Measurements from ENCODE around the gene KLHL17. TPM values are rescaled to one million over a fixed set of nuclear protein-coding genes. Genes with fewer than 3 reads are reported as not detected.

The KLHL17 gene
- total RNA-seq, 2 donors from 2014 or later = 5.7 to 8.2 TPM

- no peak for DNase-seq
- no peak for ATAC-seq
Observed at GRCh38 chr1:933603-933940, 26.8 kb upstream of the KLHL17 start.

GRCh38 chr1:934991-935750 is 25.2 kb upstream of the KLHL17 start:
- intact Hi-C loops (cut with DNase I) = no loop called here
- DNase-seq = no peak
- no peak for ATAC-seq

More at GRCh38 chr1:933603-933940, 26.8 kb upstream of the KLHL17 start:
- intact Hi-C loops (cut with DNase I) = no loop called here

GRCh38 chr1:935751-936231 is 24.6 kb upstream of the KLHL17 start:
- intact Hi-C loops (cut with DNase I) = no loop called here
- no peak for ATAC-seq
- peak; percentile 65 for DNase-seq

- ATAC-seq (no peak), DNase-seq (no peak)
- intact Hi-C loops (cut with DNase I) = no loop called here
Observed at GRCh38 chr1:936348-937264, 23.8 kb upstream of the KLHL17 start.

- ATAC-seq (no peak), DNase-seq (no peak)
- intact Hi-C loops (cut with DNase I) = no loop called here
Observed at GRCh38 chr1:937521-937920, 22.9 kb upstream of the KLHL17 start.

DNA sequence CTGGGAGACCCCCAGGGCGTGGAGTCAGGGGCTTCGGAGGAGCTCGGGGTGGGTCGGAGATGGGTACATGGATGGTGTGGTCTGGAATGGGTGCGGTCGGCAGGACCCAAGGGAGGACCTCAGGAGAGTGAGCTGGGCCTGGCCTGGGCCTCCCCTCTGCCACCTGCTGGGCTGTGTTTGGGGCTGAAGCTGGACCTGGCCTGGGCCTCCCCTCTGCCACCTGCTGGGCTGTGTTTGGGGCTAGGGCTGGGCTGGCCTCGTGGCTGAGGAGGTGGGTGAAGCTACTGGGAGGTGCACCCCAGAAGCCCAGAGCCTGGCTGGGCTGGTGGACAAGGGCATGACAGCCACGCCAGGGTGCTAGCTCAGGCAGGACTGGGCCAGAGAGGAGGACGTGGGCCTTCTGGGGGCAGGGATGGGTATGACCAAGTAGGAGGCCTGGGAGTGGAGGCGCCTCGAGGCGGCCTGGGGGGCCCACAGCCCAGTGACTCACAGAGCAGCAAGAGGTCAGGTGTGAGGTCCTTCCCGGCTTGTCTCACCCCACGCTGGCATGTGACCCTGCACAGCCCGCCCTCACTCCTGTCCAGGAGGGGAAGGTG is 22.2 kb upstream of the KLHL17 start:
- DNase-seq = no peak
- intact Hi-C loops (cut with DNase I) = no loop called here
- peak in 1 of 2 donors; percentile 6 for ATAC-seq

GRCh38 chr1:938711-939489 is 21.5 kb upstream of the KLHL17 start:
- ATAC-seq (no peak), DNase-seq (no peak)
- intact Hi-C loops (cut with DNase I) = no loop called here

GRCh38 chr1:939511-940106 is 20.8 kb upstream of the KLHL17 start:
- ATAC-seq = no peak
- DNase-seq = no peak
- intact Hi-C loops (cut with DNase I) = no loop called here

DNA sequence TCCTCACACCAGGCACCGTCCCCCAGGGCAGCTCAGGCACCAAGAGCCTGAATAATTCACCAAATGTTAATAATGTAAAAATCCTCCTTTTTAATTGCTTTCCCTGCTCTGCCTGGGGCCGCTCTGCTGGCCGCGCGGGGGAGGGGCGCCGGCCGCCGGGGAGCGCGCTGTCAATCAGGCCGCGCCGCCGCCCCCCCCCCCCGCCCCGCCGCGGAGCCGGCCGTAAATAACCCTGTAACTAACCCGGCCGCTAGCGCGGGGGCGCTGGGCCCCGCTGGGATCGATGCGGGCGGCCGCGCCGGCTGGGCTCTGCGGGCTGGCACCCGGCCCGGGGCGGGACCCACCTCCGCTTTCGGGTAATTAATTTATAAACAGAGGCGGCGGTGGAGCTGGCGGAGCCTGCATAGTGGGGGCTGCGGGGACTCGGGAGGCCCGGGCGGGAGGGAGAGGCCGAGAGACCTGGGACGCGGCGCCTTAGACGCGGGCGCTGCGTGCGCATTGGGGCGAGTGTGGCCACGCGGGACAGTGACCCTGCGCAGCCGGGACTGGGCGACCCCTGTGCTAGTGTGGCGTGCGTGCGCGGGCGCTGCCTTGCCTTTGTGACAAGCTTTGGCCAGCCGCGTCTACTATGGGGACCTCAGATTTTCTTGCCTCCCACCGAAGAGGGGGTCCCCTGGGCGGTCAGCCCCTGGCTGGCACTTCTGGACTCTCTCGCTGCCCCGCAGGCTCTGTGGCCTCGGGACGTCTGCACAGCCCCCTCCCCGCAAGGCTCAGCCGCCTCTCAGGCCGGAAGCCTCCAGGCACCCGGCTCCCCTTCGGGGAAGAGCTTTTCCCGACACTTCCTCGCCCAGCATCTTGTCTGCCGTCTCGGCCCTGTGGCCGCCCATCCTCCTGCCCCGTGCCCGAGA is 20.0 kb upstream of the KLHL17 start:
- DNase-seq = peak; percentile 76
- peak; percentile 14 to 53 for ATAC-seq
- intact Hi-C loops (cut with DNase I) = no loop called here

- intact Hi-C loops (cut with DNase I) = no loop called here
- DNase-seq (no peak), ATAC-seq (no peak)
Observed at GRCh38 chr1:941015-941587, 19.3 kb upstream of the KLHL17 start.

DNA sequence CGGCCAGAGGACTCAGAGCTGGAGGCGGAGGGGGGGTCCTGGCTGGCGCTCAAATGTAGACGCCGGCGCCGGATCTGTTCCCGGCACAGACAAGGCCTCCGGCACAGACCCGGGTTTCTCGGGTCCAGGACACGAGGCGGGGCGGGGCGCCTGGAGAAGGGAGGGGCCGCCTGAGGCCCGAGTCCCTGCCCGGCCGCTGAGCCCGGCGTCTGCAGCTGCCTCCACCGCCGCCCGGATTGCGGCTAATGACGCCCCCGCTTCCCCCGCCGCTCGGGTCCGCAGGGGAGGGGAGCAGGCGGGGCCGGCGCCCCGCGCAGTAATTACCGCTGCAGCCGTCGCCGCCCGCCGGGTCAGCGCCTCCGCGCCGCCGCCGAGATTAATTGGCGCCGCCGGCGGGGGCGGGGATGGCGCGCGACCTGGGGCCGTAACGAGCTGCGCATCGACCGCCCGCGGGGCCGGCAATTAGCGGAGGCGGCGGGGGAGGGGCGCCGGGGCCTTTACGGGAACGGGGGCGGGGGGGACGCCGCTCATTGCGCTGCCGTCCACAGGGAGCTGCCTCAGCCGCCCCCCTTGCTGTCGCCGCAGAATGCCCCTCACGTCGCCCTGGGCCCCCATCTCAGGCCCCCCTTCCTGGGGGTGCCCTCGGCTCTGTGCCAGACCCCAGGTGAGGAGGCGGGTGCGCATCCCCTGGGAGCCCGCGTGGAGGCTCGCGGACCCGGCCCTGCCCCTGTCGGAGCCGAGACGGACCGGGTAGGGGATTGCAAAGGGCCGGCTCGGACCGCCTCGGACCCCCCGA is 18.6 kb upstream of the KLHL17 start:
- intact Hi-C loops (cut with DNase I) = no loop called here

DNA sequence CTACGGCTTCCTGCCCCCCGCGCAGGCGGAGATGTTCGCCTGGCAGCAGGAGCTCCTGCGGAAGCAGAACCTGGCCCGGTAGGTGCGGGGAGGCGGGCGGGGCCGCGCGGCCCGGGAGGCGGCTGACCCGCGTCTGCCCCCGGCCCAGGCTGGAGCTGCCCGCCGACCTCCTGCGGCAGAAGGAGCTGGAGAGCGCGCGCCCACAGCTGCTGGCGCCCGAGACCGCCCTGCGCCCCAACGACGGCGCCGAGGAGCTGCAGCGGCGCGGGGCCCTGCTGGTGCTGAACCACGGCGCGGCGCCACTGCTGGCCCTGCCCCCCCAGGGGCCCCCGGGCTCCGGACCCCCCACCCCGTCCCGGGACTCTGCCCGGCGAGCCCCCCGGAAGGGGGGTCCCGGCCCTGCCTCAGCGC is 18.0 kb upstream of the KLHL17 start:
- DNase-seq = no peak
- no peak for ATAC-seq
- intact Hi-C loops (cut with DNase I) = no loop called here

More for the DNA sequence above, 18.6 kb upstream of the KLHL17 start:
- DNase-seq (peak; percentile 85), ATAC-seq (peak; percentile 38 to 50)

DNA sequence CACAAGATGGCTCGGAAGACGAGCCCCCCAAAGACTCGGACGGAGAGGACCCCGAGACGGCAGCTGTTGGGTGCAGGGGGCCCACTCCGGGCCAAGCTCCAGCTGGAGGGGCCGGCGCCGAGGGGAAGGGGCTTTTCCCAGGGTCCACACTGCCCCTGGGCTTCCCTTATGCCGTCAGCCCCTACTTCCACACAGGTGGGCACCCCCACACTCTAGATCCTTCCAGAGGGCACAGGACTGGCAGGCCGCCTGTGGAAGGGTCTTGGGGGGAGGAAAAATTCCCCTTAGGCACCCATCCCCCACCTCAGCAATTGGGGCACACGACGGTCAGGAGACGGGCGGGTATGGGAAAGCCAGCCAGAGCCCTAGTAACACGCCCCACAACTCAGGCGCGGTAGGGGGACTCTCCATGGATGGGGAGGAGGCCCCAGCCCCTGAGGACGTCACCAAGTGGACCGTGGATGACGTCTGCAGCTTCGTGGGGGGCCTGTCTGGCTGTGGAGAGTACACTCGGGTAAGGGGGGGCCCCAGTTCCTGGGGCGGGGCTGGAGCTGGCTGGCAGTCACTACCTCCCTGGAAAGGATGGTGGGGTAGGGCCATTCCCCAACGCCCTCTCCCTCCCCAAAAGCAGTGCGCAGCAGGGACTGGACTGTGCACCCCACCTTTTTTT is 17.4 kb upstream of the KLHL17 start:
- intact Hi-C loops (cut with DNase I) = no loop called here
- DNase-seq (peak; percentile 79), ATAC-seq (peak; percentile 3 to 12)

DNA sequence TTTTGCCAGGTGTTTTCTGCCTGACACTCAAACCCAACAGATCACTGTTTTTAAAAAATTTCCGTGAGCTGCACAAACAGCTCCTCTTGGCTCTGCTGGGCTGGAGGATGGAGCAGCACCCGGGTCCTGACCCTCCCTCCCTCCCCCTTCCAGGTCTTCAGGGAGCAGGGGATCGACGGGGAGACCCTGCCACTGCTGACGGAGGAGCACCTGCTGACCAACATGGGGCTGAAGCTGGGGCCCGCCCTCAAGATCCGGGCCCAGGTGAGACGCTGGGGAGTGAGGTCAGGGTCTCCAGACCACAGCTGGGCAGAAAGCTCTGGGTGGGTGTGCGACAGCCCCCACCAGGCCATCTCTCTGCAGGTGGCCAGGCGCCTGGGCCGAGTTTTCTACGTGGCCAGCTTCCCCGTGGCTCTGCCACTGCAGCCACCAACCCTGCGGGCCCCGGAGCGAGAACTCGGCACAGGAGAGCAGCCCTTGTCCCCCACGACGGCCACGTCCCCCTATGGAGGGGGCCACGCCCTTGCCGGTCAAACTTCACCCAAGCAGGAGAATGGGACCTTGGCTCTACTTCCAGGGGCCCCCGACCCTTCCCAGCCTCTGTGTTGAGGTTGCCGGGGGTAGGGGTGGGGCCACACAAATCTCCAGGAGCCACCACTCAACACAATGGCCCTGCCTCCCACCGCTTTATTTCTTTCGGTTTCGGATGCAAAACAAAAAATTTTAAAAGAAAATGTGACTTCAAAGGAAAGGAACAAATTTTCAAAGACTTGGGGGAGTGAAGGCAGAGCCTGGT is 16.6 kb upstream of the KLHL17 start:
- DNase-seq (no peak), ATAC-seq (no peak)
- intact Hi-C loops (cut with DNase I) = no loop called here

Measured in left cardiac atrium (tissue), 4 donors.